ENCODE measurements around the gene ERC2.

- TF ChIP-seq CTCF (conservative IDR thresholded peaks at IDR 0.05; ENCODE audit: low read length) (no peak), EZH2phosphoT487 (IDR thresholded peaks at IDR 0.05; ENCODE audit: borderline replicate concordance) (no peak)
Measured at GRCh38 chr3:56001537-56001936, 466.7 kb downstream of the ERC2 start.
